Stimulated activated CD4-positive, alpha-beta T cell treated with anti-CD3 and anti-CD28 coated beads, TNF-alpha, amount 100 ng/mL, for 1 hour (primary cell): ENCODE data around the gene WFDC2.

Experiments used
- DNase-seq, 3 donors: peaks; one replicate each; pipeline ENCODE4 v3.0.0-alpha.2; 2020; ENCODE audit warnings: low read depth in 3 of 3, low spot score in 1 of 3

Gene WFDC2

GRCh38 chr20:45495501-45495941, 26.0 kb downstream of the WFDC2 start:
- no peak for DNase-seq

- DNase-seq: no peak
Measured at GRCh38 chr20:45496166-45496565, 26.6 kb downstream of the WFDC2 start.

DNA sequence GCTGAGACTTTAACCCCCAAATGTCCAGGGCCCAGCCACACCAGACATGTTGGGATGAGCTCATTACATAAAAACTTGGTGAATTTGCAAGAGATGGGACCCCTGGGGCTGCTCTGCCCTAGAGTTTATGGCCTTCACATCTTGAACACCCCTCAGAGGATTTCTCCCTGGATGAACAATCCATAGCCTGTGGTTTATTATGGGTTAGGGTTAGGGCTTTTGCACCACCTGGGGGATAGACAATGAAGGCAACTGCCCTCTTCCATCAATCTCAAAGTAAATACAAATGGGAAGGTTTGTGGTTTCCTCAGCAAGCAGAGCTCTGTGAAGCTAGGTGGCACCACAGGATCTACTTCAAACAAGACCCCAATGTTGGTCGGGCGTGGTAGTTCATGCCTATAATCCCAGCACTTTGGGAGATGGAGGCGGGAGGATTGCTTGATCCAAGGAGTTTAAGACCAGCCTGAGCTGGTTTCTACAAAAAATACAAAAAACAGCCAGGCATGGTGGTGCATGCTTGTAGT, 28.5 kb downstream of the WFDC2 start:
- no peak for DNase-seq

GRCh38 chr20:45500022-45500421, 30.5 kb downstream of the WFDC2 start:
- no peak for DNase-seq

DNA sequence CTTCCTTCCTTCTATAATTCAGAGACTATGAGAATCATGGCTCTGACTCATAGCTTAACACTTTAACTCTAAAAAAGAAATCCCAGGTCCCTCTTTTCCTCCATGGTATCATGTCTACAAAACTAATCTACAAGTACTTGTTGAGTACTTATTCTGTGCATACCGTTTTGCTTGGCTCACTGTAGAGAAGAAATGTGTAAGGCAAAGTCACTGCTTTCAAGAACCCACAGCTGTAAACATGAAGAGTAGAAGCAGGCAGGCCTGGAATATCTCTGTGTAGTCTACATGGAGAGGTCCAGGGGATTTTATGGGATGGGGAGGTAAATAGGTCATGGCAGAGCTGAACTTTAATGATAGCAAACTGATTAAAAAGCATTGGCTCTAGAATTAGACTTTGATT, 32.0 kb downstream of the WFDC2 start:
- no peak for DNase-seq

GRCh38 chr20:45502561-45502960, 33.0 kb downstream of the WFDC2 start:
- DNase-seq: no peak

GRCh38 chr20:45503403-45503802, 33.9 kb downstream of the WFDC2 start:
- DNase-seq: no peak

DNA sequence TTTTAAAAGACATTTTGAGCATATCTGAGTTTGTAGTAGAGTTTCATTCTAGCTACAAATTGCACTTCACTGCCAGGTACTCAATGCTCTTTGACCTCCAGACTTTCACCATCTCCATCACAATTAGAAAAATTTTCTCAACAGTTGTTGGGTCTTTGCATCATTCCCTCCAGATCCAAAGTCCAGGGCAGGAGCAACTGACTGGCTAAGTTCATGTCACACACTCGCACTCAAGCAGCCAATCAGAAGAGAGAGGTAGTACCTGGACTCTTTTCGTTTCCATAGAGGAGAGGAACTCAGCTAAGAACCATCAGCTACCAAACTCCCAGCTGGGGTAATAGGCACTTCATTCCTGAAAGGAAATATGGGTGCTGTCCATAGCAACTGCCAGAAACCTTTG, 36.8 kb downstream of the WFDC2 start:
- DNase-seq: no peak

- DNase-seq: no peak
Measured at GRCh38 chr20:45507011-45507820, 37.7 kb downstream of the WFDC2 start.

DNA sequence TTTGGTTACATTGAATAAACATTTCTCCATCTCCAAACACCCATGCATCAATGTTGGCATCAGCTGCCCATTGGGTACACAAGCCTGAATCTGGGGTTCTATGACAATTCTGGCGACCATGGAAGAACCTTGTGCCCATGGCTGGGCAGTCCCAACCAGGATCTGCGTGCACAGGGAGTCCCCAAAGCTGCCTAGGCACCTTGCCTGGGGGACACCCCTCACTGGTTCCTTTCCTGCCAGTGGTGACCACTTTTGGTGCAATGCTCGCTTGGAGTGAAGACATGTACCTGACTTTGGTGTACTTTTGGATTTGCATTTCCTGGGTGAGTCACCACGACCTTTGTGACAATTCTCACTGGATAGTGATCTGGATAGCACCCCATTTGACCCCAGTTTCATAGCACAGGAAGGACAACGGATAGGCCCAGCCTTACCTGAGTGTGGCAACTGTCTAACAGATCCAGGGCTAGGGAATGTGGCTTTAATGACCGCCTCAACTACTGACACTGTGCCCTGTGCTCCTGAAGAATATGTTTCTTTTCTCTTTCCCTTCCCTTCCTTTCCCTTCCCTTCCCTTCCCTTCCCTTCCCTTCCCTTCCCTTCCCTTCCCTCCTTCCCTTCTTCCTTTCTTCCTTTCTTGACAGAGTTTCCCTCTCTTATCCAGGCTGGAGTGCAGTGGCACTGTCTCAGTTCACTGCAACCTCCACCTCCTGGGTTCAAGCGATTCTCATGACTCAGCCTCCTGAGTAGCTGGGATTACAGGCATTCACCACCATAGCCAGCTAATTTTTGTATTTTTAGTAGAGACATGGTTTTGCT, 38.7 kb downstream of the WFDC2 start:
- no peak for DNase-seq

DNA sequence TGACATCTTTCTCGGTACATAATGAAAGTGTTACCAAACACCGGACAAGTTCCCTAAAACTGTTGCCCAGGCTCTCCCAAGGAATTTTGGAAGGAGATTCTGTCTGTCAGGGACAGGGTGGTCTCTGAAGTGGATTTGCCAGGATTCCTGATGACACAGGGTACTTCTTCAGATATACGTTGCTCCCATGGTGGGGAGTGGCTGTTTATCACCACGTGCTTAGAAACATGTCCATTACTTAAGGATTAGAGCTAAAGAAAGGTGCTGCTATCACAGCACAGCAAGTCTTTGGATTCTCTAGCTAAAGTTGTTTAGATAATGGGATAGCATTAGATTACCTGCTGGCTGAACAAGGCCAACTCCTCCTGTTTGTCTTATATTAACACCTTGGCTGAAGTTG, 39.5 kb downstream of the WFDC2 start:
- DNase-seq: no peak

- DNase-seq: no peak
Measured at GRCh38 chr20:45510242-45510862, 40.8 kb downstream of the WFDC2 start.

DNA sequence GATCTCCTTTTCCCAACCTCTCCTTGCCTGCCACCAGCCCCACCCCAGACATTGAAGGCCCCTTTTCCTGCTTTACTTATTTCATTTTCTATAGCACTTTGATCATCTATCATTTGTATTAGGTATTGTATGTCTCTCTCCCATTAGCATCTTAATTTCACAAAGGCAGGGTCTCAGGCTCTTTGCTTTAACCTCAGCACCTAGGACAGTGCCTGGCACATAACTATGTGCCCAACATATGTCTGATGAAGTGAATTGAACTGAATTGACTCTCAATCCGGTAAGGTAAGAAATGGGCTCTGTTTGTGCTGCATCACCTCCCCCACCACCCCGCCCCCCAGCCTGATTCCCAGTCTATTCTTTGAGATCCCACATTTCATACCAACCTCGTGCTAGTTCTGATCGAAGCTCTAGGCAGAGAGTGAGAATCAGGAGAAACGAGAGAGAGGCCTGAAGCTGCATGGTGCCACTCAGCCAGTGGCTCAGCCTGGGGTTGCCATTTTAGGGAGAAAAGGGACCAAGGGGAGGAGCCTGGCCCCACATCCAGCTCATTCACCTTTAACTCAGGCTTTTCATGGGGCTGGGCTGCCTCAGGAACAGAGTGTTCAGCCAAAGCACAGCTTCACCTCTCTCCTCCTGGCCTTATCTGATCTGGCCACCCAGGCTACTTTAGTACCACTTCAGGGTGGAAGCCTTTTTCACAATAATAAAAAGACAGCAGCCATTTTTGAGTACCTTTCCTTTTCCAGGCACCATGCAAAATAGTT, 45.8 kb downstream of the WFDC2 start, which contains the start of gene SPINT3:
Gene SPINT3 (minus strand): TSS at position 476 of the 767 bp plus-strand sequence. CDS start 14 bp downstream, at position 462.
- no peak for DNase-seq

- no peak for DNase-seq
Measured at GRCh38 chr20:45518282-45518681, 48.7 kb downstream of the WFDC2 start.

DNA sequence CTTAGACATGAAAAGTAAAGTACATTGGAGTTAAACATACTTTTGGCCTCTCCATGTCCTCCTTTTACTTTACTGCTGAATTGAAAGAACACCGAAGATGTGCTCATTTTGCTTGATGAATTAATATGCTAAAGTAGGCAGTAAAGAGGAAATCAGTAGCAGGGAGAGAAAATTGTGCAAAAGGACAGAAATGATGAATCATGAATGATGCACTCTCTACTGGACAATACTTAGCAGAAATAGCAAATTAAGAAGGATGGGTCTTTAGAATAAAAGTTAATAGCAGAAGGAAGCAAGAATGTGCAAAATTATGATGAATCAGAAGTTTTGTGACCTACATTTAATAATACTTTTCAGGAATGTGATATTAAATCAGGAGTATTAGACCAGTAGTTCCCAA, 54.3 kb downstream of the WFDC2 start:
- no peak for DNase-seq

- DNase-seq: no peak
Measured at GRCh38 chr20:45527294-45527693, 57.7 kb downstream of the WFDC2 start.
